22Rv1 (cell line): ENCODE results near the gene CFD.
"Not testable (repeated sequence)": the region's sequence is repeated elsewhere in the genome, so short reads cannot be mapped to it uniquely, and the experiment has no call there.

Experiments
- ZFX ChIP-seq: fragments of 450-650 bp; IDR thresholded peaks from 2 replicates; pipeline ENCODE4 v1.6.1; 2017; ENCODE audit warnings: antibody characterized with exemption, borderline replicate concordance
- TF ChIP-seq, protein P1 (sequence below): fragments of 450-650 bp; IDR thresholded peaks from 2 replicates; pipeline ENCODE4 v1.5.1; 2017; ENCODE audit warnings: mild to moderate bottlenecking

DNA sequence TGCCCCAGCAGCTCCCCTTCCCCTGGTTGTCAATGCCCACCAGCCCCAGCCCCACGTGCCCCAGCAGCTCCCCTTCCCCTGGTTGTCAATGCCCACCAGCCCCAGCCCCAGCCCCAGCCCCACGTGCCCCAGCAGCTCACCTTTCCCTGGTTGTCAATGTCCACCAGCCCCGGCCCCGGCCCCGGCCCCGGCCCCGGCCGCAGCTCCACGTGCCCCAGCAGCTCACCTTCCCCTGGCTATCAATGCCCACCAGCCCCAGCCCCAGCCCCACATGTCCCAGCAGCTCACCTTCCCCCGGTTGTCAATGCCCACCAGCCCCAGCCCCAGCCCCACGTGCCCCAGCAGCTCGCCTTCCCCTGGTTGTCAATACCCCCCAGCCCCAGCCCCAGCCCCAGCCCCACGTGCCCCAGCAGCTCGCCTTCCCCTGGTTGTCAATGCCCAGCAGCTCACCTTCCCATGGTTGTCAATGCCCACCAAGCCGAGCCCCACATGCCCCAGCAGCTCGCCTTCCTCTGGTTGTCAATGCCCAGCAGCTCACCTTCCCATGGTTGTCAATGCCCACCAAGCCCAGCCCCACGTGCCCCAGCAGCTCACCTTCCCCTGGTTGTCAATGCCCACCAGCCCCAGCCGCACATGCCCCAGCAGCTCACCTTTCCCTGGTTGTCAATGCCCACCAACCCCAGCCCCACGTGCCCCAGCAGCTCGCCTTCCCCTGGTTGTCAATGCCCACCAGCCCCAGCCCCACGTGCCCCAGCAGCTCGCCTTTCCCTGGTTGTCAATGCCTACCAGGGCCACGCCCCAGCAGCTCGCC lies 19.5 kb downstream of the CFD start:
- TF ChIP-seq, protein P1, sequence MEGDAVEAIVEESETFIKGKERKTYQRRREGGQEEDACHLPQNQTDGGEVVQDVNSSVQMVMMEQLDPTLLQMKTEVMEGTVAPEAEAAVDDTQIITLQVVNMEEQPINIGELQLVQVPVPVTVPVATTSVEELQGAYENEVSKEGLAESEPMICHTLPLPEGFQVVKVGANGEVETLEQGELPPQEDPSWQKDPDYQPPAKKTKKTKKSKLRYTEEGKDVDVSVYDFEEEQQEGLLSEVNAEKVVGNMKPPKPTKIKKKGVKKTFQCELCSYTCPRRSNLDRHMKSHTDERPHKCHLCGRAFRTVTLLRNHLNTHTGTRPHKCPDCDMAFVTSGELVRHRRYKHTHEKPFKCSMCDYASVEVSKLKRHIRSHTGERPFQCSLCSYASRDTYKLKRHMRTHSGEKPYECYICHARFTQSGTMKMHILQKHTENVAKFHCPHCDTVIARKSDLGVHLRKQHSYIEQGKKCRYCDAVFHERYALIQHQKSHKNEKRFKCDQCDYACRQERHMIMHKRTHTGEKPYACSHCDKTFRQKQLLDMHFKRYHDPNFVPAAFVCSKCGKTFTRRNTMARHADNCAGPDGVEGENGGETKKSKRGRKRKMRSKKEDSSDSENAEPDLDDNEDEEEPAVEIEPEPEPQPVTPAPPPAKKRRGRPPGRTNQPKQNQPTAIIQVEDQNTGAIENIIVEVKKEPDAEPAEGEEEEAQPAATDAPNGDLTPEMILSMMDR: not testable (repeated sequence)
- not testable (repeated sequence) for TF ChIP-seq ZFX
